Heart left ventricle (tissue), 16 donors: ENCODE data around the gene YIF1B. TPM values are rescaled to one million over a fixed set of nuclear protein-coding genes. Genes with fewer than 3 reads are reported as not detected.
A peak's percentile ranks its signal among the peaks of the same experiment; 100 is the strongest.
"Not testable (repeated sequence)": the region's sequence is repeated elsewhere in the genome, so short reads cannot be mapped to it uniquely, and the experiment has no call there.

Source experiments
- ATAC-seq, 4 donors: fragments of 200-7000 bp; cut with Tn5 transposase; one replicate each; pipeline ENCODE4 v1.9.1; 2020 to 2022; ENCODE audit warnings: moderate library complexity in 4 of 4, mild to moderate bottlenecking in 3 of 4, moderate number of reproducible peaks in 1 of 4
- DNase-seq, 5 donors: peaks; one replicate each; pipeline ENCODE4 v3.0.0-alpha.2; 2020
- H3K27ac ChIP-seq, 12 donors: fragments of 200-600 bp; sonication (generic) in 4 of 12; one replicate each; pipeline versions ENCODE4 v1.5.0 to v1.8.0; 2016 to 2022; ENCODE audit warnings: mild to moderate bottlenecking in 2 of 12
- H3K27me3 ChIP-seq, 9 donors: fragments of 200-600 bp; sonication (generic) in 2 of 9; one replicate each; pipeline versions ENCODE4 v1.5.1 to v1.8.0; 2016 to 2022; ENCODE audit warnings: mild to moderate bottlenecking in 3 of 9
- H3K36me3 ChIP-seq, 9 donors: fragments of 200-600 bp; sonication (generic) in 2 of 9; one replicate each; pipeline versions ENCODE4 v1.5.0 to v1.8.0; 2018 to 2022; ENCODE audit warnings: mild to moderate bottlenecking in 2 of 9
- H3K4me1 ChIP-seq, 12 donors: fragments of 200-600 bp; sonication (generic) in 4 of 12; one replicate each; pipeline versions ENCODE4 v1.5.0 to v1.8.0; 2016 to 2022; ENCODE audit warnings: mild to moderate bottlenecking in 3 of 12
- H3K4me3 ChIP-seq, 12 donors: fragments of 200-600 bp; sonication (generic) in 4 of 12; one replicate each; pipeline versions ENCODE4 v1.5.0 to v1.8.0; 2017 to 2022; ENCODE audit warnings: mild to moderate bottlenecking in 9 of 12, moderate library complexity in 4 of 12
- H3K9me3 ChIP-seq, 12 donors: fragments of 200-600 bp; sonication (generic) in 4 of 12; one replicate each; pipeline versions ENCODE4 v1.5.0 to v1.8.0; 2016 to 2022; ENCODE audit warnings: mild to moderate bottlenecking in 1 of 12
- CTCF ChIP-seq, 12 donors: fragments of 200-600 bp; sonication (generic) in 4 of 12; IDR thresholded peaks; one replicate each; pipeline versions ENCODE4 v1.5.0 to v1.8.0; 2018 to 2022; ENCODE audit warnings: antibody characterized with exemption in 12 of 12, mild to moderate bottlenecking in 5 of 12
- POLR2A ChIP-seq, 2 donors: fragments of 450-650 bp; IDR thresholded peaks; one replicate each; pipeline ENCODE4 v1.6.1; 2017; ENCODE audit warnings: antibody characterized with exemption in 2 of 2, mild to moderate bottlenecking in 2 of 2, moderate library complexity in 2 of 2
- WGBS, 4 donors: extraction: QIAGEN DNeasy Blood & Tissue Kit in 2 of 4; methylation state at CpG; one replicate each; pipeline versions ENCODE4 v1.1.5 to v1.1.7; 2013 to 2018; 5-methylcytosine and 5-hydroxymethylcytosine counted together
- intact Hi-C, 10 donors: fragments of 100-400 bp; cut with DNase I; formaldehyde crosslinking; loops; one replicate each; pipeline versions ENCODE4 v1.11.1 to v1.14.2; 2022
- long read RNA-seq, 3 donors: library from polyadenylated mRNA; unstranded; transcript quantifications; one replicate each; pipeline ENCODE4 v2.0.0, GENCODE V29; 2020 to 2021
- polyA plus RNA-seq, 2 donors: library from polyadenylated mRNA; stranded (reverse); fragments of 200-250 nt; gene quantifications; one replicate each; pipeline ENCODE4 v1.2.3, GENCODE V29; 2013
- total RNA-seq, 9 donors: library from RNA; depleted of rRNA in 2 of 9; stranded (reverse); fragments of >200 nt in 2 of 9; fragmentation: NEBNext Ultra II Directional in 3 of 9; extraction: Animal tissue kit (Norgen Biotek cat#: 25700) in 3 of 9; gene quantifications; one replicate each; pipeline versions ENCODE4 v1.1.0 to v1.2.4, GENCODE V29; 2016 to 2023
- donor health status: ischemic (EF 13 %, LVEDD 7.1; RV severe dilation, severe dysfunction).
- donor health status: healthy with polysubstance abuse.
- donor health status: DM: no; HTN: yes; CAD: no.
- donor health status: DM: no; HTN: no; CAD: no.
- donor health status: ischemic (EF 25% LVEDD 6.9; RV normal size, moderate dysfunction).
- donor health status: ischemic (EF 25% LVEDD 5.7; RV mildly dilated, moderate dysfunction).
- donor health status: healthy.
- donor health status: DM: yes; HTN: yes; CAD: no.
- donor health status: ischemic (EF 35%, LVEDD 5.7; RV mildly dilated, moderate dysfunction).
- donor health status: nonischemic (EF 11% LVEDD 7.7; RV severe dilation, severe dysfunction).
- donor health status: DM: yes; HTN: yes; CAD: no.
- donor health status: PGD.
- donor health status: ischemic (EF 29% LVEDD 5.4; RV normal size, mild dysfunction).
- donor health status: nonischemic (EF 23%, LVEDD 6.1; RV moderate dilation, normal function).

Gene YIF1B, protein sequence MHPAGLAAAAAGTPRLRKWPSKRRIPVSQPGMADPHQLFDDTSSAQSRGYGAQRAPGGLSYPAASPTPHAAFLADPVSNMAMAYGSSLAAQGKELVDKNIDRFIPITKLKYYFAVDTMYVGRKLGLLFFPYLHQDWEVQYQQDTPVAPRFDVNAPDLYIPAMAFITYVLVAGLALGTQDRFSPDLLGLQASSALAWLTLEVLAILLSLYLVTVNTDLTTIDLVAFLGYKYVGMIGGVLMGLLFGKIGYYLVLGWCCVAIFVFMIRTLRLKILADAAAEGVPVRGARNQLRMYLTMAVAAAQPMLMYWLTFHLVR
- total RNA-seq (10 to 100 TPM; 26.4 to 47.4 (median 31.9) TPM), polyA plus RNA-seq (100 to 1,000 TPM in 1 of 2 donors, 10 to 100 TPM in 1; 39.2 to 113 TPM)
- long read RNA-seq, donor 1, transcript YIF1B-201 (8 exons, 964 nt), result minor isoform, 6 of 62 reads
- long read RNA-seq, donor 1, transcript YIF1B-203 (8 exons, 1,225 nt), result minor isoform, 7 of 62 reads
- long read RNA-seq, donor 1, transcript YIF1B-216 (8 exons, 1,181 nt), result major isoform, 29 of 62 reads
- long read RNA-seq, donor 1, partial matches to known transcripts, result 4 of 62 reads
- long read RNA-seq, donor 1, other reads (novel, unspliced or antisense), result 7 of 62 reads
- long read RNA-seq, donor 2, transcript YIF1B-202 (9 exons, 1,257 nt), result minor isoform, 10 of 162 reads
- long read RNA-seq, donor 2, transcript YIF1B-203 (8 exons, 1,225 nt), result minor isoform, 39 of 162 reads
- long read RNA-seq, donor 2, transcript YIF1B-201 (8 exons, 964 nt), result minor isoform, 8 of 162 reads
- long read RNA-seq, donor 2, transcript YIF1B-216 (8 exons, 1,181 nt), result major isoform, 72 of 162 reads
- long read RNA-seq, donor 2, partial matches to known transcripts, result 2 of 162 reads
- long read RNA-seq, donor 2, other reads (novel, unspliced or antisense), result 21 of 162 reads
- long read RNA-seq, donor 3, transcript YIF1B-216 (8 exons, 1,181 nt), result major isoform, 24 of 54 reads
- long read RNA-seq, donor 3, transcript YIF1B-203 (8 exons, 1,225 nt), result minor isoform, 8 of 54 reads
- long read RNA-seq, donor 3, transcript YIF1B-214 (8 exons, 940 nt), result minor isoform, 7 of 54 reads
- long read RNA-seq, donor 3, transcript YIF1B-201 (8 exons, 964 nt), result minor isoform, 5 of 54 reads
- long read RNA-seq, donor 3, partial matches to known transcripts, result 1 of 54 reads
- long read RNA-seq, donor 3, other reads (novel, unspliced or antisense), result 6 of 54 reads

DNA sequence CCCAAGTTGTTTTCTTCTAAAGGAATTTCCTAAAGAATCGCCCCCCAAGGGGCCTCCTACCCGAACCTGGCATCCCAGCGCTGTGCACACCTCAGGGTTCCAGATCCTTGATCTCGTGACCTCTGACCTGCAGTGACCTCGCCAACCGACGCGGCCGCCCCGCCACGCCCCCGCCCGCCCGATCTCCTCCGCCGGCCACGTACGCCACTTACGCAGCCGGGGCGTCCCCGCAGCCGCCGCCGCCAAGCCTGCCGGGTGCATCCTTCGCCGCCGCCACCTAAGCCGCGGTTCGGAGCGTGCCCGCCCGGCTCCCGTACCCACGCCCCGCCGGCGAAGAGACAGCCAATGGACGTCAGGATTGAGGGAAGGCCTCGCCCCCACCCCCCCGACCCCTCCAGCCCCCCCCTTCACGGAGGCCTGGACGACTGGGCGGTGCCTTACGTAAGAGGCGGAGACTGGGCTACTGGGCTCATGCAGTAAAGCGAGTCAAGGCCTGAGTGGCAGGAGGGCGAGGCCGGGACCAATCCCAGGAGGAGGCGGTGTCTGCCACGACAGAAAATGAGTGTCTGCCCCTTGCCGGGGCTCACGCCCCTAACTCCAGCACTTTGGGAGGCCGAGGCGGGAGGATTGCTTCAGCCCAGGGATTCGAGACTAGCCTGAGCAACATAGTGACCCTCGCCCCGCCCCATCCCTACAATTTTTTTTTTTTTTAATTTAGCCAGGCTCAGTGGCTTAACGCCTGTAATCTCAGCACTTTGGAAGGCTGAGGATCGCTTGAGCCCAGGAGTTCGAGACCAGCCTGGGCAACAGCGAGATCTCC lies at the start of gene YIF1B:
Gene YIF1B, minus strand, starts transcription at position 291 of the 820 bp plus-strand sequence. Its CDS starts 30 bp downstream, at position 261.
- Histone ChIP-seq H3K9me3 (no peaks in the 10 kb centered on the region), H3K27me3 (no peaks in the 10 kb centered on the region), H3K4me3 (peak within 1 kb of the TSS; percentile 36 to 80 (median 68)), H3K36me3 (no peaks in the 10 kb centered on the region), H3K27ac (peak within 1 kb of the TSS; percentile 49 to 94 (median 87)), H3K4me1 (peaks cover 0 to 69% (median 34%) of the 10 kb centered on the region in 12 donors)
- DNase-seq, result peak; percentile 96 to 99 (median 98)
- TF ChIP-seq CTCF (IDR thresholded peaks at IDR 0.05), result peak in 1 of 12 donors; percentile 17
- peak in 1 of 2 donors; percentile 24 for TF ChIP-seq POLR2A (IDR thresholded peaks at IDR 0.05)
- 1 to 3% (median 1%) methylated on average over 28 to 64 of the region's 64 CpGs for WGBS, 4 donors
- intact Hi-C loops, result loop anchor here in 6 of 10 donors (1.0 to 5.0 kb wide), 8 partner anchors 19 to 69 kb away; partner anchors contain the start of genes CATSPERG (in 1 of the 6), PPP1R14A (in 1 of the 6) and PSMD8 (in 1 of the 6)
- ATAC-seq, result peak; percentile 95 to 97 (median 96)

GRCh38 chr19:38362946-38363688 lies 47.4 kb upstream of the YIF1B start:
- 84 to 89% (median 85%) methylated on average over 14 to 15 of the region's 16 CpGs for WGBS, 4 donors
- Histone ChIP-seq H3K27ac (peak overlapping the region in 1 of 12 donors; percentile 70), H3K27me3 (peaks cover 0 to 18% (median 0%) of the 10 kb centered on the region in 9 donors), H3K4me1 (peaks cover 0 to 20% (median 9%) of the 10 kb centered on the region in 12 donors), H3K4me3 (peak overlapping the region in 10 of 12 donors; percentile 37 to 97 (median 64))
- DNase-seq, ATAC-seq, H3K36me3 ChIP-seq, intact Hi-C loops, H3K9me3 ChIP-seq: not testable (repeated sequence)

DNA sequence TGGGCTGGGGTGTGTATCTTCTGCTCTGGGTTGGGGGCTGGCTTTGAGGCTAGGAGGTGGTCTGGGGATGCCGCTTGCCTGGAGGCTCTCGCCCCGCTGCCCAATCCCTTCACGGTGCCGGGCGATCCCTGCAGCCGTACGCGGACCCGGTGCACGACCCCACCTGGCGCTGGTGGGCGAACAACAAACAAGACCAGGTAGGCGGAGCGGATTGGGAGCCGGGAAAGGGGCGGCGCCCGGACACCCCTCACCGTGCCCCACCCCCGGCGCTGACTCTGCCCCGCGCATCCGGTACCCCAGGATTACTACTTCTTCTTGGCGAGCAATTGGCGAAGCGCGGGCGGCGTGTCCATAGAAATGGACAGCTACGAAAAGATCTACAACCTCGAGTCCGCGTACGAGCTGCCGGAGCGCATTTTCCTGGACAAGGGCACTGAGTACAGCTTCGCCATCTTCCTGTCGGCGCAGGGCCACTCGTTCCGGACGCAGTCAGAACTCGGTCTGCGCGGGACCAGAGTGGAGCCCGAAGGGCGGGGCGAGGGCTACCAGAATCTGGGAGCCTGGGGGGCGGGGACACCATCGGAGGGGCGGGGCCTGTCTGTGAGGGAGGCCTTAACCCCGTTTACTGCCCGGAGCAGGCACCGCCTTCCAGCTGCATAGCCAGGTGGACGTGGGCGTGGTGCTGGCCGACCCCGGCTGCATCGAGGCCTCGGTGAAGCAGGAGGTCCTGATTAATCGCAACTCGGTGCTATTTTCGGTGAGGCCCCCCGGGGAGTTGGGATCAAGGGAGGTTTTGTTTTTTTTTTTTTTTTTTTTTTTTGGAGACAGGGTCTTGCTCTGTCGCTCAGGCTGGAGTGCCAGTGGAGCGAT lies 46.6 kb upstream of the YIF1B start:
- TF ChIP-seq CTCF (IDR thresholded peaks at IDR 0.05) (no peak), POLR2A (IDR thresholded peaks at IDR 0.05) (no peak)

More for the DNA sequence above, 46.6 kb upstream of the YIF1B start:
- intact Hi-C loops, result no loop called here
- Histone ChIP-seq H3K9me3 (no peaks in the 10 kb centered on the region), H3K4me3 (peak overlapping the region; percentile 37 to 97 (median 63)), H3K27me3 (peaks cover 0 to 18% (median 0%) of the 10 kb centered on the region in 9 donors), H3K27ac (peak overlapping the region in 9 of 12 donors; percentile 2 to 70 (median 54)), H3K4me1 (peaks cover 0 to 20% (median 9%) of the 10 kb centered on the region in 12 donors), H3K36me3 (no peaks in the 10 kb centered on the region)
- WGBS, 4 donors, result 2 to 3% (median 3%) methylated on average over 59 to 68 of the region's 68 CpGs
- ATAC-seq, result peak; percentile 49 to 89 (median 80)
- DNase-seq, result peak; percentile 80 to 92 (median 88)
